OCI-LY3 (cell line): ENCODE measurements around the gene FAM53B.

Experiments used
- EZH2phosphoT487 ChIP-seq: fragments of 200-600 bp; shearing (Covaris generic); IDR thresholded peaks from 2 replicates; pipeline ENCODE4 v1.6.1; 2018; ENCODE audit warnings: antibody characterized with exemption, mixed run types, low read depth
- TF ChIP-seq, protein P1 (sequence below): fragments of 200-600, 300-600 bp; sonication (generic); IDR thresholded peaks from 2 replicates; pipeline ENCODE4 v1.5.1; 2014; ENCODE audit warnings: antibody characterized with exemption, low read length, low read depth

DNA sequence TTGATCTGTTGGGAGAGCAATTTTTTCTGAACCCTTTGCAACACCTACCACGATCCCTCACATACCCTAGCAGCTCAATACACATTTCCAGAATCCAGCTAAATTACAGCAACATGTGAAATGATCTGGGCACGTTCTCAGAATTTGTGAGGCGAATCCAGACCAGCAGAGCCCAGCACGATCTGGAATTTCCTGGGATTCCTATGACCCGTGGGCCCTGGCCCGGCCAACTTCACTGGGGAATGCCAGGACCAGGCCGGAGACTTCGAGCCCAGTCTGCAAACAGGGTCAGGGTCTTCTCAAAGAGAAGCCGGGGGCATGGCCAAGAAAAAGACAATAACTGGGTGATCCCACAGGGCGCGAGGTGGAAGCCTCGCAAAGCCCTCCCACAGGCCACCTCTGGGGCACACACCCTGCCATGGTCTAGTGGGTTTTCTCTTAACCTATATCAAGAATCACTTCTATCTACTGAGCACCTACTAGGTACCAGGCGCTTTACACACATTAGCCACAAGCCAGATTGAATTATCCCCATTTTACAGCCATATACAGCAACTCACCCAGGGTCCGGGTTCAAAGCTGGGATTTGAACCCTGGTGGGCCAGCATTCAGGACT lies 33.8 kb downstream of the FAM53B start:
- TF ChIP-seq, protein P1, sequence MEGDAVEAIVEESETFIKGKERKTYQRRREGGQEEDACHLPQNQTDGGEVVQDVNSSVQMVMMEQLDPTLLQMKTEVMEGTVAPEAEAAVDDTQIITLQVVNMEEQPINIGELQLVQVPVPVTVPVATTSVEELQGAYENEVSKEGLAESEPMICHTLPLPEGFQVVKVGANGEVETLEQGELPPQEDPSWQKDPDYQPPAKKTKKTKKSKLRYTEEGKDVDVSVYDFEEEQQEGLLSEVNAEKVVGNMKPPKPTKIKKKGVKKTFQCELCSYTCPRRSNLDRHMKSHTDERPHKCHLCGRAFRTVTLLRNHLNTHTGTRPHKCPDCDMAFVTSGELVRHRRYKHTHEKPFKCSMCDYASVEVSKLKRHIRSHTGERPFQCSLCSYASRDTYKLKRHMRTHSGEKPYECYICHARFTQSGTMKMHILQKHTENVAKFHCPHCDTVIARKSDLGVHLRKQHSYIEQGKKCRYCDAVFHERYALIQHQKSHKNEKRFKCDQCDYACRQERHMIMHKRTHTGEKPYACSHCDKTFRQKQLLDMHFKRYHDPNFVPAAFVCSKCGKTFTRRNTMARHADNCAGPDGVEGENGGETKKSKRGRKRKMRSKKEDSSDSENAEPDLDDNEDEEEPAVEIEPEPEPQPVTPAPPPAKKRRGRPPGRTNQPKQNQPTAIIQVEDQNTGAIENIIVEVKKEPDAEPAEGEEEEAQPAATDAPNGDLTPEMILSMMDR = no peak
- no peak for TF ChIP-seq EZH2phosphoT487
